Astrocyte (in vitro differentiated cells and primary cell): Measurements from ENCODE around the gene CREB5. TPM values are rescaled to one million over a fixed set of nuclear protein-coding genes. Genes with fewer than 3 reads are reported as not detected.

Experiments
- DNase-seq: peaks from one replicate; pipeline ENCODE4 v3.0.0-alpha.2; 2010; ENCODE audit warnings: low read depth
- FAIRE-seq: peaks from 2 replicates; lab custom pipeline; 2011; peaks lifted over from hg19 to GRCh38; lab: Jason Lieb, UNC
- H2AFZ ChIP-seq: 2 replicates; pipeline ENCODE4 v1.6.0; 2012; ENCODE audit warnings: low read depth, low read length, inconsistent platforms
- H3K27ac ChIP-seq: 2 replicates; pipeline ENCODE4 v1.5.1; 2011; ENCODE audit warnings: low read depth, low read length, inconsistent platforms
- H3K27me3 ChIP-seq: 2 replicates; pipeline ENCODE4 v1.6.0; 2011; ENCODE audit warnings: low read length, inconsistent platforms; ENCODE audit not compliant: insufficient read depth
- H3K36me3 ChIP-seq: 2 replicates; pipeline ENCODE4 v1.5.1; 2011; ENCODE audit warnings: low read length, inconsistent platforms; ENCODE audit not compliant: insufficient read depth
- H3K4me1 ChIP-seq: 2 replicates; pipeline ENCODE4 v1.5.1; 2011; ENCODE audit warnings: low read length, inconsistent platforms; ENCODE audit not compliant: insufficient read depth
- H3K4me2 ChIP-seq: 2 replicates; pipeline ENCODE4 v1.6.0; 2012; ENCODE audit warnings: low read length, inconsistent platforms
- H3K4me3 ChIP-seq: 2 replicates; pipeline ENCODE4 v1.5.1; 2011; ENCODE audit warnings: low read depth, mild to moderate bottlenecking, low read length, inconsistent platforms; ENCODE audit not compliant: insufficient read depth
- H3K79me2 ChIP-seq: 2 replicates; pipeline ENCODE4 v1.6.0; 2012; ENCODE audit warnings: mild to moderate bottlenecking, low read length, inconsistent platforms; ENCODE audit not compliant: insufficient read depth
- H3K9ac ChIP-seq: 2 replicates; pipeline ENCODE4 v1.6.0; 2012; ENCODE audit warnings: mild to moderate bottlenecking, low read length, inconsistent platforms
- H3K9me3 ChIP-seq: 2 replicates; pipeline ENCODE4 v1.5.1; 2012; ENCODE audit warnings: low read depth, mild to moderate bottlenecking, low read length, inconsistent platforms; ENCODE audit not compliant: insufficient read depth
- H4K20me1 ChIP-seq: 2 replicates; pipeline ENCODE4 v1.6.0; 2012; ENCODE audit warnings: low read length, inconsistent platforms; ENCODE audit not compliant: insufficient read depth
- H3K27ac Mint-ChIP-seq: one replicate; pipeline ENCODE4 v1.8.0; 2021; ENCODE audit warnings: mild to moderate bottlenecking, mixed read lengths; ENCODE audit not compliant: unreplicated experiment
- H3K27me3 Mint-ChIP-seq: one replicate; pipeline ENCODE4 v1.8.0; 2021; ENCODE audit warnings: low read depth, mixed read lengths; ENCODE audit not compliant: unreplicated experiment
- H3K36me3 Mint-ChIP-seq: one replicate; pipeline ENCODE4 v1.8.0; 2021; ENCODE audit warnings: low read depth, mixed read lengths; ENCODE audit not compliant: unreplicated experiment
- H3K4me1 Mint-ChIP-seq: one replicate; pipeline ENCODE4 v1.8.0; 2021; ENCODE audit warnings: low read depth, mixed read lengths; ENCODE audit not compliant: unreplicated experiment
- H3K4me3 Mint-ChIP-seq: one replicate; pipeline ENCODE4 v1.8.0; 2021; ENCODE audit warnings: mild to moderate bottlenecking, moderate library complexity, mixed read lengths; ENCODE audit not compliant: unreplicated experiment
- H3K9me3 Mint-ChIP-seq: one replicate; pipeline ENCODE4 v1.8.0; 2021; ENCODE audit warnings: mild to moderate bottlenecking, mixed read lengths; ENCODE audit not compliant: unreplicated experiment
- EZH2 ChIP-seq: IDR thresholded peaks from 2 replicates; pipeline ENCODE4 v1.6.1; 2012; ENCODE audit warnings: mild to moderate bottlenecking, low read length, inconsistent platforms; ENCODE audit not compliant: insufficient read depth
- total RNA-seq: library from RNA; stranded (reverse); gene quantifications from 2 replicates; pipeline ENCODE4 v1.2.1, GENCODE V29; 2021
- TF ChIP-seq, protein P1 (sequence below): IDR thresholded peaks from 2 replicates; pipeline ENCODE4 v1.5.1; 2011; ENCODE audit warnings: low read depth, mild to moderate bottlenecking, inconsistent platforms, low read length, moderate library complexity; ENCODE audit not compliant: insufficient read depth

The CREB5 gene
- total RNA-seq, 1 donor from 2014 or later = 25.4 TPM

GRCh38 chr7:28488061-28488791 lies 75.9 kb downstream of the CREB5 start:
- Histone ChIP-seq H3K4me3 (no peak overlapping the region), H3K4me1 (peaks cover 18% of the 10 kb centered on the region), H3K79me2 (no peaks in the 10 kb centered on the region), H3K4me2 (no peak overlapping the region), H3K27ac (no peak overlapping the region), H3K27me3 (no peaks in the 10 kb centered on the region), H3K9me3 (no peaks in the 10 kb centered on the region), H4K20me1 (no peaks in the 10 kb centered on the region), H3K9ac (no peak overlapping the region), H2AFZ (no peak overlapping the region), H3K36me3 (no peaks in the 10 kb centered on the region)
- DNase-seq (no peak), FAIRE-seq (no peak)
- Mint-ChIP-seq H3K27ac (no peak overlapping the region), H3K9me3 (no peaks in the 10 kb centered on the region), H3K4me1 (peaks cover 20% of the 10 kb centered on the region), H3K4me3 (no peak overlapping the region), H3K36me3 (peaks cover 4% of the 10 kb centered on the region), H3K27me3 (no peaks in the 10 kb centered on the region)
- TF ChIP-seq, protein P1, sequence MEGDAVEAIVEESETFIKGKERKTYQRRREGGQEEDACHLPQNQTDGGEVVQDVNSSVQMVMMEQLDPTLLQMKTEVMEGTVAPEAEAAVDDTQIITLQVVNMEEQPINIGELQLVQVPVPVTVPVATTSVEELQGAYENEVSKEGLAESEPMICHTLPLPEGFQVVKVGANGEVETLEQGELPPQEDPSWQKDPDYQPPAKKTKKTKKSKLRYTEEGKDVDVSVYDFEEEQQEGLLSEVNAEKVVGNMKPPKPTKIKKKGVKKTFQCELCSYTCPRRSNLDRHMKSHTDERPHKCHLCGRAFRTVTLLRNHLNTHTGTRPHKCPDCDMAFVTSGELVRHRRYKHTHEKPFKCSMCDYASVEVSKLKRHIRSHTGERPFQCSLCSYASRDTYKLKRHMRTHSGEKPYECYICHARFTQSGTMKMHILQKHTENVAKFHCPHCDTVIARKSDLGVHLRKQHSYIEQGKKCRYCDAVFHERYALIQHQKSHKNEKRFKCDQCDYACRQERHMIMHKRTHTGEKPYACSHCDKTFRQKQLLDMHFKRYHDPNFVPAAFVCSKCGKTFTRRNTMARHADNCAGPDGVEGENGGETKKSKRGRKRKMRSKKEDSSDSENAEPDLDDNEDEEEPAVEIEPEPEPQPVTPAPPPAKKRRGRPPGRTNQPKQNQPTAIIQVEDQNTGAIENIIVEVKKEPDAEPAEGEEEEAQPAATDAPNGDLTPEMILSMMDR = no peak
- no peak for TF ChIP-seq EZH2

GRCh38 chr7:28490831-28491230 lies 78.5 kb downstream of the CREB5 start:
- no peaks in the 10 kb centered on the region for H3K36me3 ChIP-seq
- H3K9me3 Mint-ChIP-seq = no peaks in the 10 kb centered on the region
- no peak overlapping the region for H3K4me3 Mint-ChIP-seq
- H3K27me3 Mint-ChIP-seq = no peaks in the 10 kb centered on the region
- peaks cover 11% of the 10 kb centered on the region for H3K4me1 Mint-ChIP-seq
- H2AFZ ChIP-seq = no peak overlapping the region
- H3K9ac ChIP-seq = no peak overlapping the region
- H3K4me1 ChIP-seq = no peaks in the 10 kb centered on the region
- FAIRE-seq = no peak
- H4K20me1 ChIP-seq = no peaks in the 10 kb centered on the region
- no peaks in the 10 kb centered on the region for H3K27me3 ChIP-seq
- DNase-seq = no peak
- no peak overlapping the region for H3K27ac Mint-ChIP-seq
- no peaks in the 10 kb centered on the region for H3K79me2 ChIP-seq
- no peaks in the 10 kb centered on the region for H3K9me3 ChIP-seq
- peaks cover 4% of the 10 kb centered on the region for H3K36me3 Mint-ChIP-seq
- TF ChIP-seq, protein P1 = no peak
- TF ChIP-seq EZH2 = no peak
- H3K4me2 ChIP-seq = peak overlapping the region; percentile 41
- no peak overlapping the region for H3K4me3 ChIP-seq
- H3K27ac ChIP-seq = peak overlapping the region; percentile 22

DNA sequence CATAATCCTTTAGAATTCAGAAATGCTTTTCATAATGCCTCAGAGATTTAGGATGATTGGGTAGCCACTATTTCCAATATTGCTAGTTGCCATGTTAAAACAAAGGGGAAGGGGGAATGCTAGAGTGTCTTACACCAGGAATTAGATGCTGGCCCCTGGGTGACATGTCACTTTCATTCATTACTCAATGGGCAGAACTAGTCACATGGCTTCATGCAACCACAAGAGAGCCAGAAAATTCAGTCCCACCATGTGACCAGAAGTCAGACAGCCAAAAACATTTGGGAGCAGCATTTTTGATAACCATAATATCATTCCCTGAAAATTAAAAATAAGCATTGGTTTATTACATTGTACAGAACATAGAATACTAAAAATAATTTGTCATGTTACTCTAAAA lies 81.2 kb downstream of the CREB5 start:
- Mint-ChIP-seq H3K9me3 (no peaks in the 10 kb centered on the region), H3K27ac (no peak overlapping the region), H3K4me3 (no peak overlapping the region), H3K27me3 (no peaks in the 10 kb centered on the region), H3K4me1 (peaks cover 11% of the 10 kb centered on the region), H3K36me3 (peaks cover 4% of the 10 kb centered on the region)
- no peak for FAIRE-seq
- H3K9ac ChIP-seq = no peak overlapping the region
- no peaks in the 10 kb centered on the region for H3K4me1 ChIP-seq
- no peak overlapping the region for H3K27ac ChIP-seq
- TF ChIP-seq, protein P1 = no peak
- no peak for TF ChIP-seq EZH2
- H3K9me3 ChIP-seq = no peaks in the 10 kb centered on the region
- H4K20me1 ChIP-seq = no peaks in the 10 kb centered on the region
- H3K36me3 ChIP-seq = no peaks in the 10 kb centered on the region
- H3K27me3 ChIP-seq = no peaks in the 10 kb centered on the region
- DNase-seq = no peak
- no peak overlapping the region for H2AFZ ChIP-seq
- no peak overlapping the region for H3K4me3 ChIP-seq
- H3K4me2 ChIP-seq = no peak overlapping the region
- H3K79me2 ChIP-seq = no peaks in the 10 kb centered on the region
